IMR-90 (cell line): ENCODE data around the gene NT5C.

ENCODE experiments used
- CTCF ChIP-seq: conservative IDR thresholded peaks from 2 replicates; pipeline ENCODE4 v1.5.1; 2012; ENCODE audit warnings: mild to moderate bottlenecking, low read depth, low read length, improper control_type of control experiment
- ELK1 ChIP-seq: fragments of 150-350 bp; IDR thresholded peaks from 2 replicates; pipeline ENCODE4 v1.6.1; 2016; ENCODE audit warnings: low read depth, mild to moderate bottlenecking, low read length, moderate library complexity, borderline replicate concordance
- MAZ ChIP-seq: IDR thresholded peaks from 2 replicates; pipeline ENCODE4 v1.6.1; 2012; ENCODE audit warnings: low read depth, mild to moderate bottlenecking, low read length, improper control_type of control experiment, moderate library complexity, borderline replicate concordance
- MXI1 ChIP-seq: IDR thresholded peaks from 2 replicates; pipeline ENCODE4 v1.6.1; 2012; ENCODE audit warnings: low read depth, mild to moderate bottlenecking, low read length, moderate library complexity, borderline replicate concordance
- NFE2L2 ChIP-seq: fragments of 150-350 bp; IDR thresholded peaks from 2 replicates; pipeline ENCODE4 v1.6.1; 2016; ENCODE audit warnings: low read depth, mild to moderate bottlenecking, low read length
- POLR2A ChIP-seq: IDR thresholded peaks from 2 replicates; pipeline ENCODE4 v1.6.1; 2012; ENCODE audit warnings: mild to moderate bottlenecking, low read depth, low read length
- RAD21 ChIP-seq: IDR thresholded peaks from 2 replicates; pipeline ENCODE4 v1.6.1; 2012; ENCODE audit warnings: low read length, improper control_type of control experiment
- RCOR1 ChIP-seq: IDR thresholded peaks from 2 replicates; pipeline ENCODE4 v1.6.1; 2012; ENCODE audit warnings: mild to moderate bottlenecking, low read length, improper control_type of control experiment; ENCODE audit not compliant: insufficient replicate concordance
- RFX5 ChIP-seq: IDR thresholded peaks from 2 replicates; pipeline ENCODE4 v1.8.0; 2012; ENCODE audit warnings: low read depth, mild to moderate bottlenecking, low read length, moderate library complexity
- SMC3 ChIP-seq: fragments of 150-350 bp; IDR thresholded peaks from 2 replicates; pipeline ENCODE4 v1.6.1; 2016; ENCODE audit warnings: low read depth, mild to moderate bottlenecking, antibody characterized with exemption, low read length, moderate library complexity
- TF ChIP-seq, protein P1 (sequence below): fragments of 150-350 bp; IDR thresholded peaks from 2 replicates; pipeline ENCODE4 v1.6.1; 2017; ENCODE audit warnings: mild to moderate bottlenecking, antibody characterized with exemption, low read length, low read depth

DNA sequence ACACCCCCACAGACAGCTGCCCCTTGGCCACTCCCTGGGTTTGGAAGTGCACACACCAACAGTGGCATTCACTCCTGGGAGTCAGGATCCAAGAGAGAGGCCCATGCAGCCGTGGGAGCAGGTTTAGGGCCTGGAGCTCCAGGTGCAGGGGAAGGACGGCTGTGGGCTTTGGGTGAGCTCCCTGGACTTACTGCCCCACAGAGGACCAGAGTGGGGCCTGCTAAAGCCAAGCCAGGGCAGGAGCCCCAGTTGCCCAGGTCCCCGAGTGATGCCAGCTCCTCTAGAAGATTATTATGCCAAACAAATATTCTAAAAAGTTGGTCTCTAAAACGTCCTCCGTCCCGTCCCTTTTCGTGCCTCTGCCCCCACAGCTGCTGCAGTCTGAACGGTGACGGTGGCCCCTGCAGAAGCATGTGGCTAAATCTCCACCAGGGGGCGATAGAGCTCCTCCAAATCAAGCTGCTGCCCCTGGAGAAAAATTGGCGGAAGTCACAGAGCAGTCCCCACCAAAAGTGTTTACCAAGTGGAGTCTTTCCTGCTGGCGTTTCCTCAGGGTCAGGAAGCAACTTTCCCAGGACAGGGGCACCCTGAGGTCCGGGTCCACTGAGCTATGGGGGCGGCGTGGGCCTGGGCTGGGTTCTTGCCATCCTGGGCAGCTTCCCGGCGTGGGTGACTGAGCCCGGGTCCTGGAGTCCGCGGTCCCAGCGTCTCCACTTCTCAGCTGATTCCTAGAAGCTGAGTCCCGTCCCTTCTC is 17.6 kb downstream of the NT5C start:
- TF ChIP-seq POLR2A: no peak
- TF ChIP-seq CTCF: peak; percentile 95
- TF ChIP-seq RAD21: peak; percentile 86
- peak; percentile 86 for TF ChIP-seq SMC3
- TF ChIP-seq MAZ: peak; percentile 56; the same call in 1 of the 2 replicates
- TF ChIP-seq MXI1: no peak
- TF ChIP-seq NFE2L2: no peak
- TF ChIP-seq, protein P1, sequence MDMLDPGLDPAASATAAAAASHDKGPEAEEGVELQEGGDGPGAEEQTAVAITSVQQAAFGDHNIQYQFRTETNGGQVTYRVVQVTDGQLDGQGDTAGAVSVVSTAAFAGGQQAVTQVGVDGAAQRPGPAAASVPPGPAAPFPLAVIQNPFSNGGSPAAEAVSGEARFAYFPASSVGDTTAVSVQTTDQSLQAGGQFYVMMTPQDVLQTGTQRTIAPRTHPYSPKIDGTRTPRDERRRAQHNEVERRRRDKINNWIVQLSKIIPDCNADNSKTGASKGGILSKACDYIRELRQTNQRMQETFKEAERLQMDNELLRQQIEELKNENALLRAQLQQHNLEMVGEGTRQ: no peak
- no peak for TF ChIP-seq ELK1
- no peak for TF ChIP-seq RFX5
- no peak for TF ChIP-seq RCOR1
